ENCODE data around the gene PACSIN1.

The PACSIN1 gene

DNA sequence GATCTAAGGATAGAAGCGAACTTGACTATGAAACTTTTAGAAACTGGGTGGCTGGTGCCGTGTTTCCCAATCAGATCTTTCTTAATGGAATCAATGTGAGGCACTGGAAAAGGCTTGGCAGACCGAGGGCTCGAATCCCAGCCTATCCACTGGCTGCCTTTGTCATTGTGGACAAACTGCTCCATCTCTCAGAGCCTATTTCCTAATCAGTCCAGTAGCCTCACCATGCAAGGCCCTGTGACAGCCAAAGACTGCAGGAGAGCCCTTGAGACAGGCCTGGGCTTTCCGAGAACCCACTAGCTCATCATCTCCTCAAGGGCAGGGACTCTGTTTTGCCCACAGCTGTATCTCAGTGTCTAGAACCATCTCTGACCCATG lies 46.9 kb downstream of the PACSIN1 start:
- no peaks in the 10 kb centered on the region for H3K4me1 ChIP-seq (ENCODE audit: control insufficient read depth, insufficient read depth, low read length, poor library complexity, severe bottlenecking)
- H3K9me3 ChIP-seq (ENCODE audit: control insufficient read depth, low read length), result no peaks in the 10 kb centered on the region
- DNase-seq, result no peak
- H3K27ac ChIP-seq (ENCODE audit: insufficient read depth, low read length, poor library complexity, severe bottlenecking), result no peak overlapping the region
- no peak overlapping the region for H3K4me3 ChIP-seq (ENCODE audit: insufficient read depth, low read depth, low read length, poor library complexity, severe bottlenecking)
- H3K36me3 ChIP-seq (ENCODE audit: control insufficient read depth, insufficient read depth, low read length), result no peaks in the 10 kb centered on the region
- no peaks in the 10 kb centered on the region for H3K27me3 ChIP-seq (replicated peaks; ENCODE audit: control insufficient read depth, insufficient read depth, low read length, poor library complexity, severe bottlenecking)

DNA sequence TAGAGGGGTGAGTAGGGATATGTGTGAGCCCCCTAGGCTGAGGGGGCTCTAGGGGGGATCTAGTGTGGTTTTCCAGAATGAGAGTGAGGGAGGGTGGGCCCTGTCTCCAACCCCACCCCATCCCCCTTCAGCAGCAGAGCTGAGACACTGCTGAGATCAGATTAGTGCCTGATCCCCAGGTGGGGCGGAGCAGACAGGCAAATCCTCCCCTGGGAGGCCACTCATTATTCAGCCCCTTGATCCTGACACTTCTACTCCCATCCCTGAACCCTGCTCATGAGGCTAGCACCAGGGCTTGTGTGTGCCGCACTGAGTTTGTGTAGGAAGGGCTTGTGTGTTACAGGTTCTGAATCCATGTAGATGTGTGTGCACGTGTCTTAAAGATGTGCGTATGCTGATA lies 47.8 kb downstream of the PACSIN1 start:
- DNase-seq, result no peak
- Histone ChIP-seq H3K9me3 (ENCODE audit: control insufficient read depth, low read length) (no peaks in the 10 kb centered on the region), H3K27me3 (replicated peaks; ENCODE audit: control insufficient read depth, insufficient read depth, low read length, poor library complexity, severe bottlenecking) (no peaks in the 10 kb centered on the region), H3K4me3 (ENCODE audit: insufficient read depth, low read depth, low read length, poor library complexity, severe bottlenecking) (no peak overlapping the region), H3K36me3 (ENCODE audit: control insufficient read depth, insufficient read depth, low read length) (no peaks in the 10 kb centered on the region), H3K27ac (ENCODE audit: insufficient read depth, low read length, poor library complexity, severe bottlenecking) (no peak overlapping the region), H3K4me1 (ENCODE audit: control insufficient read depth, insufficient read depth, low read length, poor library complexity, severe bottlenecking) (no peaks in the 10 kb centered on the region)

DNA sequence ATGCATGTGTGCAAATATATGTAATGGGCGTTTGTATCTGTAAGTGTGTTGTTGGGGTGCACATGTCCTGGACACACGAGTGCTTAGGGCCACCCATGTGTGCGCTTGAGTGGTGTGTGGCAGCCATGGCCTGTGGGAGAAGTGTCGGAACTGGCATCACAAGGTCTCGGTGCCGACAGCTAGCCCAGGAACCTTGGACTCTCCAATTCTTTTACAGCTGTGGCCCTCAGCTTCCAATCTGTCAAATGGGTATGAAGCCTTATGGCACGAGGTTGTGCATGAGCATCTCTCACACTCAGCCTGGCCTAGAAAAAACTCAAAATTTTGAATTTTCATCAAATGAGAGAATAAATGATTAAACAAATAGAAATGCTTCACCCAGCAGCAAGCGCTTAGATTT lies 48.2 kb downstream of the PACSIN1 start:
- no peak for DNase-seq
- Histone ChIP-seq H3K27me3 (replicated peaks; ENCODE audit: control insufficient read depth, insufficient read depth, low read length, poor library complexity, severe bottlenecking) (no peaks in the 10 kb centered on the region), H3K9me3 (ENCODE audit: control insufficient read depth, low read length) (no peaks in the 10 kb centered on the region), H3K36me3 (ENCODE audit: control insufficient read depth, insufficient read depth, low read length) (no peaks in the 10 kb centered on the region), H3K4me1 (ENCODE audit: control insufficient read depth, insufficient read depth, low read length, poor library complexity, severe bottlenecking) (no peaks in the 10 kb centered on the region), H3K4me3 (ENCODE audit: insufficient read depth, low read depth, low read length, poor library complexity, severe bottlenecking) (no peak overlapping the region), H3K27ac (ENCODE audit: insufficient read depth, low read length, poor library complexity, severe bottlenecking) (no peak overlapping the region)

GRCh38 chr6:34514593-34515472 lies 49.0 kb downstream of the PACSIN1 start:
- H3K27me3 ChIP-seq (replicated peaks; ENCODE audit: control insufficient read depth, insufficient read depth, low read length, poor library complexity, severe bottlenecking), result no peaks in the 10 kb centered on the region
- no peak overlapping the region for H3K27ac ChIP-seq (ENCODE audit: insufficient read depth, low read length, poor library complexity, severe bottlenecking)
- H3K36me3 ChIP-seq (ENCODE audit: control insufficient read depth, insufficient read depth, low read length), result no peaks in the 10 kb centered on the region
- H3K4me3 ChIP-seq (ENCODE audit: insufficient read depth, low read depth, low read length, poor library complexity, severe bottlenecking), result no peak overlapping the region
- H3K4me1 ChIP-seq (ENCODE audit: control insufficient read depth, insufficient read depth, low read length, poor library complexity, severe bottlenecking), result no peaks in the 10 kb centered on the region
- H3K9me3 ChIP-seq (ENCODE audit: control insufficient read depth, low read length), result no peaks in the 10 kb centered on the region
- no peak for DNase-seq

GRCh38 chr6:34515473-34516387 lies 49.9 kb downstream of the PACSIN1 start:
- no peak for DNase-seq
- no peaks in the 10 kb centered on the region for H3K4me1 ChIP-seq (ENCODE audit: control insufficient read depth, insufficient read depth, low read length, poor library complexity, severe bottlenecking)
- no peak overlapping the region for H3K27ac ChIP-seq (ENCODE audit: insufficient read depth, low read length, poor library complexity, severe bottlenecking)
- H3K9me3 ChIP-seq (ENCODE audit: control insufficient read depth, low read length), result no peaks in the 10 kb centered on the region
- no peaks in the 10 kb centered on the region for H3K36me3 ChIP-seq (ENCODE audit: control insufficient read depth, insufficient read depth, low read length)
- H3K27me3 ChIP-seq (replicated peaks; ENCODE audit: control insufficient read depth, insufficient read depth, low read length, poor library complexity, severe bottlenecking), result no peaks in the 10 kb centered on the region
- no peak overlapping the region for H3K4me3 ChIP-seq (ENCODE audit: insufficient read depth, low read depth, low read length, poor library complexity, severe bottlenecking)

- no peak for DNase-seq
- no peak overlapping the region for H3K4me3 ChIP-seq (ENCODE audit: insufficient read depth, low read depth, low read length, poor library complexity, severe bottlenecking)
- no peaks in the 10 kb centered on the region for H3K36me3 ChIP-seq (ENCODE audit: control insufficient read depth, insufficient read depth, low read length)
- H3K4me1 ChIP-seq (ENCODE audit: control insufficient read depth, insufficient read depth, low read length, poor library complexity, severe bottlenecking), result no peaks in the 10 kb centered on the region
- no peak overlapping the region for H3K27ac ChIP-seq (ENCODE audit: insufficient read depth, low read length, poor library complexity, severe bottlenecking)
- no peaks in the 10 kb centered on the region for H3K27me3 ChIP-seq (replicated peaks; ENCODE audit: control insufficient read depth, insufficient read depth, low read length, poor library complexity, severe bottlenecking)
- H3K9me3 ChIP-seq (ENCODE audit: control insufficient read depth, low read length), result no peaks in the 10 kb centered on the region
These were observed 50.8 kb downstream of the PACSIN1 start for GRCh38 chr6:34516391-34517324.

- no peak overlapping the region for H3K27ac ChIP-seq (ENCODE audit: insufficient read depth, low read length, poor library complexity, severe bottlenecking)
- no peaks in the 10 kb centered on the region for H3K9me3 ChIP-seq (ENCODE audit: control insufficient read depth, low read length)
- no peaks in the 10 kb centered on the region for H3K36me3 ChIP-seq (ENCODE audit: control insufficient read depth, insufficient read depth, low read length)
- no peaks in the 10 kb centered on the region for H3K4me1 ChIP-seq (ENCODE audit: control insufficient read depth, insufficient read depth, low read length, poor library complexity, severe bottlenecking)
- no peaks in the 10 kb centered on the region for H3K27me3 ChIP-seq (replicated peaks; ENCODE audit: control insufficient read depth, insufficient read depth, low read length, poor library complexity, severe bottlenecking)
- H3K4me3 ChIP-seq (ENCODE audit: insufficient read depth, low read depth, low read length, poor library complexity, severe bottlenecking), result no peak overlapping the region
- no peak for DNase-seq
These were observed 51.6 kb downstream of the PACSIN1 start for GRCh38 chr6:34517461-34517881.

GRCh38 chr6:34517966-34518365 lies 52.1 kb downstream of the PACSIN1 start:
- H3K4me1 ChIP-seq (ENCODE audit: control insufficient read depth, insufficient read depth, low read length, poor library complexity, severe bottlenecking), result no peaks in the 10 kb centered on the region
- H3K27ac ChIP-seq (ENCODE audit: insufficient read depth, low read length, poor library complexity, severe bottlenecking), result no peak overlapping the region
- H3K36me3 ChIP-seq (ENCODE audit: control insufficient read depth, insufficient read depth, low read length), result no peaks in the 10 kb centered on the region
- H3K9me3 ChIP-seq (ENCODE audit: control insufficient read depth, low read length), result no peaks in the 10 kb centered on the region
- H3K27me3 ChIP-seq (replicated peaks; ENCODE audit: control insufficient read depth, insufficient read depth, low read length, poor library complexity, severe bottlenecking), result no peaks in the 10 kb centered on the region
- H3K4me3 ChIP-seq (ENCODE audit: insufficient read depth, low read depth, low read length, poor library complexity, severe bottlenecking), result no peak overlapping the region
- no peak for DNase-seq

DNA sequence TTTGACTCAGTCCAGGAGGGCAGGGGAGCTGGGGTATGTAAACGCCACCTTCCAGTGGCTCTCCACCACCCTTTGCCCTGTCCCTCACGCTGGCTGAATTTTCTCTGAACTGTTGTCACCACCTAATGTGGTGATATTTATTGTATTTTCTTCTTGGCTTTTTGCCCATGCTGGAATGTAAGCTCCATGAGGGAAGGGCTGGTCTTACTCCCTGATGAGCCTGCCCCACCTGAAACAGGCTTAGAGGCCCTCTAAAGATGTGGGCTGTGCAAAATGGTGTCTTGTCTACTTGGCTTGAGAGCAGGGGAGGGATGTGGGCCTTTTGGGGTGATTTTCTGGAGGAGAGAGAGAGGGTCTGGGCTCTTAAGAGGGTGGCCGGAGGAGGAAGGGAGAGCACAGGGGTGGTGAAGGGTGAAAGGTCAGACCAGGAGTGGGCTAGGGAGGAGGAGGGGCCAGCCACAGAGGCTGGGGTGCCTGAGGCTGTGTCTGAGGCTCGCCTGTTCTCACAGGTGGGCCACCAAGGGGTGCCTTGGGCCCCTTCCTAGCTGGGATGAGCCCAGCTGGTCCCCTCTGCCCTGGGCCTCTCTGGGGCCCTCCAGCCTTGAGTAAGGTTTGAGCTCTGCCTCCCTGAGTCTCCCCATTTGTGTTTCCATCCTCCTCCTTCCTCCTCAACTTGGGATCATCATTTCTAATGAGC lies 52.9 kb downstream of the PACSIN1 start:
- no peak overlapping the region for H3K27ac ChIP-seq (ENCODE audit: insufficient read depth, low read length, poor library complexity, severe bottlenecking)
- no peak overlapping the region for H3K4me3 ChIP-seq (ENCODE audit: insufficient read depth, low read depth, low read length, poor library complexity, severe bottlenecking)
- no peaks in the 10 kb centered on the region for H3K9me3 ChIP-seq (ENCODE audit: control insufficient read depth, low read length)
- H3K36me3 ChIP-seq (ENCODE audit: control insufficient read depth, insufficient read depth, low read length), result no peaks in the 10 kb centered on the region
- no peaks in the 10 kb centered on the region for H3K27me3 ChIP-seq (replicated peaks; ENCODE audit: control insufficient read depth, insufficient read depth, low read length, poor library complexity, severe bottlenecking)
- no peak for DNase-seq
- no peaks in the 10 kb centered on the region for H3K4me1 ChIP-seq (ENCODE audit: control insufficient read depth, insufficient read depth, low read length, poor library complexity, severe bottlenecking)

Data from effector memory CD4-positive, alpha-beta T cell (primary cell).